Endodermal cell (in vitro differentiated cells): ENCODE measurements around the gene SELENON. TPM values are rescaled to one million over a fixed set of nuclear protein-coding genes. Genes with fewer than 3 reads are reported as not detected.

Source experiments
- DNase-seq: peaks from one replicate; pipeline ENCODE4 v3.0.0-alpha.2; 2017
- H3K27ac ChIP-seq: 2 replicates; pipeline ENCODE4 v1.5.1; 2013; ENCODE audit warnings: mild to moderate bottlenecking, low read depth, low read length, moderate library complexity
- H3K27me3 ChIP-seq: 2 replicates; pipeline ENCODE4 v1.6.1; 2013; ENCODE audit warnings: mild to moderate bottlenecking, low read length, moderate library complexity; ENCODE audit not compliant: insufficient read depth, control insufficient read depth, poor library complexity, severe bottlenecking
- H3K36me3 ChIP-seq: 2 replicates; pipeline ENCODE4 v1.7.0; 2013; ENCODE audit warnings: mild to moderate bottlenecking, low read length, moderate library complexity; ENCODE audit not compliant: control insufficient read depth, insufficient read depth
- H3K4me1 ChIP-seq: one replicate; pipeline ENCODE4 v1.7.0; 2013; ENCODE audit warnings: low read length; ENCODE audit not compliant: control insufficient read depth, insufficient read depth
- H3K4me3 ChIP-seq: 2 replicates; pipeline ENCODE4 v1.5.1; 2013; ENCODE audit warnings: mild to moderate bottlenecking, low read length, moderate library complexity
- H3K9ac ChIP-seq: 2 replicates; pipeline ENCODE4 v1.6.1; 2013; ENCODE audit warnings: mild to moderate bottlenecking, low read length, moderate library complexity; ENCODE audit not compliant: poor library complexity, severe bottlenecking; ENCODE audit errors: extremely low read depth
- H3K9me3 ChIP-seq: 2 replicates; pipeline ENCODE4 v1.6.1; 2013; ENCODE audit warnings: mild to moderate bottlenecking, low read length, moderate library complexity; ENCODE audit not compliant: control insufficient read depth
- H3K27ac Mint-ChIP-seq: 2 replicates; pipeline ENCODE4 v1.8.0; 2020; ENCODE audit warnings: mixed read lengths
- H3K27me3 Mint-ChIP-seq: 2 replicates; pipeline ENCODE4 v1.8.0; 2021; ENCODE audit warnings: mild to moderate bottlenecking, mixed read lengths; ENCODE audit not compliant: insufficient read depth
- H3K36me3 Mint-ChIP-seq: 2 replicates; pipeline ENCODE4 v1.8.0; 2020; ENCODE audit warnings: low read depth, mixed read lengths
- H3K4me1 Mint-ChIP-seq: 2 replicates; pipeline ENCODE4 v1.8.0; 2020; ENCODE audit warnings: mixed read lengths
- H3K4me3 Mint-ChIP-seq: 2 replicates; pipeline ENCODE4 v1.8.0; 2020; ENCODE audit warnings: mild to moderate bottlenecking, moderate library complexity, mixed read lengths
- H3K9me3 Mint-ChIP-seq: 2 replicates; pipeline ENCODE4 v1.8.0; 2020; ENCODE audit warnings: mild to moderate bottlenecking, mixed read lengths
- CTCF ChIP-seq: fragments of 200-600 bp; sonication (generic); conservative IDR thresholded peaks from 2 replicates; pipeline ENCODE4 v1.5.0; 2021; ENCODE audit warnings: antibody characterized with exemption, mild to moderate bottlenecking
- WGBS, 2 experiments: methylation state at CpG; one replicate each; pipeline versions ENCODE4 v1.1.5 to v1.1.7; 2013; ENCODE audit warnings: missing lambda C conversion rate in 2 of 2, mixed read lengths in 1 of 2; ENCODE audit not compliant: insufficient coverage in 1 of 2, insufficient read length in 1 of 2; 5-methylcytosine and 5-hydroxymethylcytosine counted together
- total RNA-seq, 2 donors: library from RNA; stranded (reverse); fragmentation: NEBNext Ultra II Directional in 1 of 2; extraction: Animal tissue kit (Norgen Biotek cat#: 25700) in 1 of 2; gene quantifications; 2 replicates in 1 of 2; 3 replicates in 1 of 2; pipeline ENCODE4 v1.2.1, GENCODE V29; 2021

Gene SELENON
- total RNA-seq, 2 donors from 2014 or later = 91.2 to 93.3 TPM

GRCh38 chr1:25821630-25822091 is 21.7 kb downstream of the SELENON start:
- Histone ChIP-seq H3K36me3 (peaks cover 9% of the 10 kb centered on the region), H3K27ac (no peak overlapping the region), H3K4me3 (peak overlapping the region; percentile 87), H3K27me3 (no peaks in the 10 kb centered on the region), H3K9me3 (no peaks in the 10 kb centered on the region), H3K9ac (no peak overlapping the region), H3K4me1 (peaks cover 5% of the 10 kb centered on the region)
- 92 to 93% methylated on average over 2 to 5 of the region's 5 CpGs for WGBS, 2 experiments
- Mint-ChIP-seq H3K27ac (no peak overlapping the region), H3K9me3 (no peaks in the 10 kb centered on the region), H3K27me3 (peaks cover 9% of the 10 kb centered on the region), H3K4me1 (peaks cover 29% of the 10 kb centered on the region), H3K36me3 (peaks cover 10% of the 10 kb centered on the region), H3K4me3 (peak overlapping the region; percentile 81)
- no peak for TF ChIP-seq CTCF
- DNase-seq = no peak

- TF ChIP-seq CTCF = no peak
- 83 to 98% methylated on average over 1 to 2 of the region's 2 CpGs for WGBS, 2 experiments
- Histone ChIP-seq H3K4me3 (no peak overlapping the region), H3K27ac (no peak overlapping the region), H3K9me3 (no peaks in the 10 kb centered on the region), H3K27me3 (peaks cover 15% of the 10 kb centered on the region), H3K4me1 (no peaks in the 10 kb centered on the region), H3K9ac (no peak overlapping the region), H3K36me3 (peaks cover 38% of the 10 kb centered on the region)
- Mint-ChIP-seq H3K9me3 (no peaks in the 10 kb centered on the region), H3K4me3 (no peak overlapping the region), H3K27ac (no peak overlapping the region), H3K36me3 (peaks cover 44% of the 10 kb centered on the region), H3K27me3 (peaks cover 19% of the 10 kb centered on the region), H3K4me1 (peaks cover 15% of the 10 kb centered on the region)
- DNase-seq = no peak
Measured at GRCh38 chr1:25825605-25826004, 25.6 kb downstream of the SELENON start.

GRCh38 chr1:25826571-25826970 is 26.6 kb downstream of the SELENON start:
- no peak overlapping the region for H3K4me3 Mint-ChIP-seq
- Histone ChIP-seq H3K36me3 (peaks cover 48% of the 10 kb centered on the region), H3K9me3 (no peaks in the 10 kb centered on the region), H3K4me1 (peaks cover 9% of the 10 kb centered on the region), H3K27me3 (peaks cover 20% of the 10 kb centered on the region), H3K27ac (no peak overlapping the region), H3K9ac (no peak overlapping the region), H3K4me3 (no peak overlapping the region)
- 89 to 90% methylated on average over 5 to 10 of the region's 10 CpGs for WGBS, 2 experiments
- H3K27ac Mint-ChIP-seq = no peak overlapping the region
- DNase-seq = no peak
- no peaks in the 10 kb centered on the region for H3K9me3 Mint-ChIP-seq
- H3K36me3 Mint-ChIP-seq = peaks cover 51% of the 10 kb centered on the region
- peaks cover 15% of the 10 kb centered on the region for H3K4me1 Mint-ChIP-seq
- H3K27me3 Mint-ChIP-seq = peaks cover 19% of the 10 kb centered on the region
- TF ChIP-seq CTCF = no peak
